Adrenal gland (tissue), 12 donors: ENCODE data around the gene ZNF786. TPM values are rescaled to one million over a fixed set of nuclear protein-coding genes. Genes with fewer than 3 reads are reported as not detected.

ENCODE experiments used
- DNase-seq, 7 donors: peaks; one replicate each; pipeline ENCODE4 v3.0.0-alpha.2; 2019 to 2020
- H3K27ac ChIP-seq, 5 donors: fragments of 200-600 bp; sonication (generic) in 4 of 5; 1 replicate in 3 of 5; 2 replicates in 2 of 5; pipeline versions ENCODE4 v1.5.1 to v1.8.0; 2016 to 2020; ENCODE audit warnings: mild to moderate bottlenecking in 1 of 5
- H3K27me3 ChIP-seq: fragments of 200-600 bp; 2 replicates; pipeline ENCODE4 v1.8.0; 2021
- H3K36me3 ChIP-seq, 2 donors: fragments of 200-600 bp; replicated peaks in 1 of 2; 1 replicate in 1 of 2; 2 replicates in 1 of 2; pipeline versions ENCODE4 v1.5.1 to v1.8.0; 2018 to 2022
- H3K4me1 ChIP-seq, 2 donors: fragments of 200-600 bp; replicated peaks in 1 of 2; 1 replicate in 1 of 2; 2 replicates in 1 of 2; pipeline versions ENCODE4 v1.5.1 to v1.8.0; 2018 to 2021
- H3K4me3 ChIP-seq, 4 donors: fragments of 200-600 bp; sonication (generic) in 3 of 4; one replicate each; pipeline ENCODE4 v1.5.1; 2016 to 2018
- H3K9me3 ChIP-seq, 3 donors: fragments of 200-600 bp; sonication (generic) in 1 of 3; replicated peaks in 1 of 3; 1 replicate in 2 of 3; 2 replicates in 1 of 3; pipeline versions ENCODE4 v1.5.1 to v1.8.0; 2016 to 2021
- CTCF ChIP-seq, 6 experiments: fragments of 450-650 bp in 4 of 6; fragments of 200-600 bp in 2 of 6; sonication (generic) in 1 of 6; IDR thresholded peaks; 1 replicate in 5 of 6; 2 replicates in 1 of 6; pipeline versions ENCODE4 v1.5.1 to v1.8.0; 2016 to 2021; ENCODE audit warnings: antibody characterized with exemption in 6 of 6, mild to moderate bottlenecking in 2 of 6, moderate library complexity in 1 of 6
- POLR2A ChIP-seq, 2 donors: fragments of 450-650 bp; IDR thresholded peaks; one replicate each; pipeline ENCODE4 v1.6.1; 2017; ENCODE audit warnings: antibody characterized with exemption in 2 of 2, mild to moderate bottlenecking in 2 of 2, moderate library complexity in 1 of 2
- WGBS, 4 donors: extraction: QIAGEN DNeasy Blood & Tissue Kit in 2 of 4; methylation state at CpG; one replicate each; pipeline versions ENCODE4 v1.1.5 to v1.1.7; 2013 to 2017; 5-methylcytosine and 5-hydroxymethylcytosine counted together
- intact Hi-C, 2 donors: fragments of 100-400 bp; cut with DNase I; formaldehyde crosslinking; loops; one replicate each; pipeline versions ENCODE4 v1.14.1 to v1.15.0; 2022 to 2023
- polyA plus RNA-seq, 3 donors: library from polyadenylated mRNA; stranded (reverse); fragments of 200-250 nt in 2 of 3; fragments of 350-450 nt in 1 of 3; fragmentation: Illumina TruSeq in 1 of 3; extraction: RNeasy Lipid Tissue Mini Kit (QIAGEN cat#74804) in 1 of 3; gene quantifications; one replicate each; pipeline ENCODE4 v1.2.3, GENCODE V29; 2013 to 2014
- total RNA-seq, 9 donors: library from RNA; depleted of rRNA in 4 of 9; stranded (reverse); fragments of >200 nt in 4 of 9; fragments of 120-200 nt in 1 of 9; fragmentation: NEBNext Ultra II Directional in 1 of 9; extraction: Animal tissue kit (Norgen Biotek cat#: 25700) in 1 of 9; gene quantifications; one replicate each; pipeline versions ENCODE4 v1.1.0 to v1.2.4, GENCODE V29; 2013 to 2023
- donor health status: healthy with polysubstance abuse.
- donor health status: Bipolar disorder and iron deficiency.
- donor health status: DM: yes; HTN: yes; CAD: no.
- donor health status: DM: no; HTN: no; CAD: no.
- donor health status: DM: no; HTN: no; CAD: no.
- donor health status: DM: yes; HTN: yes; CAD: no.

Gene ZNF786
- total and polyA plus RNA-seq, 12 donors, result 2.6 to 13.0 (median 4.8) TPM

GRCh38 chr7:149028346-149029109 lies 62.0 kb downstream of the ZNF786 start, which contains the start of gene PDIA4:
PDIA4 (minus strand) TSS chr7:149028505; CDS start chr7:149028408, 97 bp downstream.
- Histone ChIP-seq H3K4me3 (peak within 1 kb of the TSS; percentile 66 to 85 (median 68)), H3K36me3 (no peaks in the 10 kb centered on the region), H3K27ac (peak within 1 kb of the TSS; percentile 26 to 97 (median 79)), H3K9me3 (no peaks in the 10 kb centered on the region), H3K27me3 (no peaks in the 10 kb centered on the region), H3K4me1 (peaks cover 4 to 16% of the 10 kb centered on the region in 2 donors)
- peak; percentile 99 to 100 (median 100) for DNase-seq
- TF ChIP-seq POLR2A (IDR thresholded peaks at IDR 0.05), result peak; percentile 86
- TF ChIP-seq CTCF (IDR thresholded peaks at IDR 0.05), result peak in 4 of 6 experiments; percentile 25 to 42 (median 30)
- intact Hi-C loops, result no loop called here
- 0 to 1% (median 0%) methylated on average over 1 to 87 of the region's 87 CpGs for WGBS, 4 donors

DNA sequence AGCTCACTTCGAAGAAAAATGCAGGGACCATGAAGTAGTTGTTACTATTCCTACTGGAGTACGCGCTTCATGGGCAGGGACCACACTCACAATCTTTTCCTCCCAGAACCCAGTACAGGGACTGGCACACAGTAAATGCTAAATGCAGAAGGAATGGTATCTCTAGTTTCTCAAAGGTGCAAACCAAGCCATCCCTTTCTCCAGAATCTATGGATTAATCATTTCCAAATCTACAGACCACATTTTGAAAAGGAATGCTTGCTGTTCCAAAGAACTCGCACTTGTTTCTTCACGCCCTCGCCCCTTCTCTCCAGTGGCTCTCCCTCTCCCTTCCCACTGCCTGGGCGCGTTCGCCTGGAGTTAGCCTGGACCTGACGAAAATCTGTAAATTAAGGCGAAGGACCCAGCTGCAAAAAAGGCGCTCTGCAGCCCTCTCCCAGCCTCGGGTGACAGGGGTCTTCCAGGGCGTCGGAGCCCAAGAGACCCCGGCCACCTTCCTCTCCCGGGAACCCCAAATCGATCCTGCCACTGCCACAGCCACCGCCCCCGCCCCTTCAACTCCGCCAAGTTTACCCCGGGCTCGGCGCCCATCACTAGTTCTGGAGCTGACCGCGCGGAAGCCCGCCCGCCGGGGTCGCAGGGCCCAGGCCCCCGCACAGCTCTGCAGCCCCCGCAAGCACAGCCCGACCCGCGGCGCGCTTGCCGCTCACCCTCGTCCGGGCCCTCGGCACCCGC lies 62.7 kb downstream of the ZNF786 start:
- intact Hi-C loops, result no loop called here

DNA sequence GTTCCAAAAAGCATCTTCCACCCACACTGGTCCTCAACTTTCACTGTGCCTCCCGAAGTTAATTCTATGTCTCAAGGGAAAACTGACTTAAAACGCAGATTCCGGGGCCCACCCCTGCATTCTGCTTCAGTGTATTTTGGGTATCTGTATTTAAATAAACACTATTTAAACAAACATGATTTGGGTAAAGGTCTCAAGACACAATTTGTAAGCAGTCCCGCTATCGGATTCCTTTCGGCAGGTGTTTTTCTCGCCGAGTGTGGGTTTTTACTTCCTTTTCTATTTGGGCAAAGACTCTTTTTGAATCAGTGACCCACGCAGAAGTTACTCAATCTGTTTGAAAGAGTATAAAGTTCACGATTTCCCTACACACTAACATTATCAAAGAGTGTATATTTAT lies 63.5 kb downstream of the ZNF786 start:
- peak overlapping the region in 1 of 4 donors; percentile 85 for H3K4me3 ChIP-seq

More for the DNA sequence above, 62.7 kb downstream of the ZNF786 start:
- Histone ChIP-seq H3K4me1 (peaks cover 4 to 24% of the 10 kb centered on the region in 2 donors), H3K27ac (peak overlapping the region; percentile 10 to 97 (median 79)), H3K4me3 (peak overlapping the region; percentile 66 to 85 (median 68)), H3K27me3 (no peaks in the 10 kb centered on the region), H3K36me3 (no peaks in the 10 kb centered on the region), H3K9me3 (no peaks in the 10 kb centered on the region)
- 1 to 4% (median 2%) methylated on average over 17 to 43 of the region's 43 CpGs for WGBS, 4 donors
- DNase-seq, result peak in 2 of 7 donors; percentile 11 to 29
- TF ChIP-seq POLR2A (IDR thresholded peaks at IDR 0.05), result no peak
- TF ChIP-seq CTCF (IDR thresholded peaks at IDR 0.05), result no peak

More for the DNA sequence above, 63.5 kb downstream of the ZNF786 start:
- DNase-seq, result no peak
- peaks cover 4 to 31% of the 10 kb centered on the region in 2 donors for H3K4me1 ChIP-seq
- peak overlapping the region in 2 of 5 donors; percentile 92 to 97 for H3K27ac ChIP-seq
- TF ChIP-seq POLR2A (IDR thresholded peaks at IDR 0.05), result no peak
- no peak for TF ChIP-seq CTCF (IDR thresholded peaks at IDR 0.05)
- H3K27me3 ChIP-seq, result no peaks in the 10 kb centered on the region
- H3K9me3 ChIP-seq, result no peaks in the 10 kb centered on the region
- intact Hi-C loops, result no loop called here
- 44 to 49% (median 47%) methylated on average over 10 of the region's 10 CpGs for WGBS, 4 donors
- no peaks in the 10 kb centered on the region for H3K36me3 ChIP-seq
